ENCODE measurements around the gene SPRN.
"Not testable (repeated sequence)": the region's sequence is repeated elsewhere in the genome, so short reads cannot be mapped to it uniquely, and the experiment has no call there.

SPRN gene

GRCh38 chr10:133386951-133387350, 37.5 kb downstream of the SPRN start:
- DNase-seq (ENCODE audit: low read depth in 2 of 2): not testable (repeated sequence)

DNA sequence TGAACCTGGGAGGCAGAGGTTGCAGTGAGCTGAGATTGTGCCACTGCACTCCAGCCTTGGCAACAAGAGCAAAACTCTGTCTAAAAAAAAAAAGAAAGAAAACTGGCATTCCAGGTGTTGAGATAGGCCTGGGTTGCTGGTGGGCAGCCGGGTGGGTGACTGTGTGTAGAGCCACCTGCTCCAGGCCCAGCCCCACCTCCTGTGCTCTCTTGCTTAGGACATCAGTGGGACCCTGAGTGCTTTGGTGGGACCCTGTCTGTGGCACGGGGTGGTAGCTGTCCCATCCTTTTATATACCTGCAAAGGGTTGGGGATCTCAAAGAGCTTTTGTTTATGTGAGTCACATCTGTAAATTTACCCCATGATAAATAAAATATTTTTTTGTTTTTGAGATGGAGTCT, 39.2 kb downstream of the SPRN start:
- no peak for DNase-seq (ENCODE audit: low read depth in 2 of 2)

GRCh38 chr10:133384071-133384470, 40.4 kb downstream of the SPRN start:
- DNase-seq (ENCODE audit: low read depth in 2 of 2): no peak

GRCh38 chr10:133383551-133383950, 40.9 kb downstream of the SPRN start:
- no peak for DNase-seq (ENCODE audit: low read depth in 2 of 2)

- DNase-seq (ENCODE audit: low read depth in 2 of 2): no peak
Measured at GRCh38 chr10:133381036-133381435, 43.4 kb downstream of the SPRN start.

- no peak for DNase-seq (ENCODE audit: low read depth in 2 of 2)
Measured at GRCh38 chr10:133379801-133380666, 44.4 kb downstream of the SPRN start.

- DNase-seq (ENCODE audit: low read depth in 2 of 2): peak in 1 of 2 donors; percentile 46
Measured at GRCh38 chr10:133379152-133379800, 45.1 kb downstream of the SPRN start, which contains the start of gene PAOX. Gene PAOX, plus strand, starts transcription at chr10:133379262. Its CDS starts 55 bp downstream, at chr10:133379317.

DNA sequence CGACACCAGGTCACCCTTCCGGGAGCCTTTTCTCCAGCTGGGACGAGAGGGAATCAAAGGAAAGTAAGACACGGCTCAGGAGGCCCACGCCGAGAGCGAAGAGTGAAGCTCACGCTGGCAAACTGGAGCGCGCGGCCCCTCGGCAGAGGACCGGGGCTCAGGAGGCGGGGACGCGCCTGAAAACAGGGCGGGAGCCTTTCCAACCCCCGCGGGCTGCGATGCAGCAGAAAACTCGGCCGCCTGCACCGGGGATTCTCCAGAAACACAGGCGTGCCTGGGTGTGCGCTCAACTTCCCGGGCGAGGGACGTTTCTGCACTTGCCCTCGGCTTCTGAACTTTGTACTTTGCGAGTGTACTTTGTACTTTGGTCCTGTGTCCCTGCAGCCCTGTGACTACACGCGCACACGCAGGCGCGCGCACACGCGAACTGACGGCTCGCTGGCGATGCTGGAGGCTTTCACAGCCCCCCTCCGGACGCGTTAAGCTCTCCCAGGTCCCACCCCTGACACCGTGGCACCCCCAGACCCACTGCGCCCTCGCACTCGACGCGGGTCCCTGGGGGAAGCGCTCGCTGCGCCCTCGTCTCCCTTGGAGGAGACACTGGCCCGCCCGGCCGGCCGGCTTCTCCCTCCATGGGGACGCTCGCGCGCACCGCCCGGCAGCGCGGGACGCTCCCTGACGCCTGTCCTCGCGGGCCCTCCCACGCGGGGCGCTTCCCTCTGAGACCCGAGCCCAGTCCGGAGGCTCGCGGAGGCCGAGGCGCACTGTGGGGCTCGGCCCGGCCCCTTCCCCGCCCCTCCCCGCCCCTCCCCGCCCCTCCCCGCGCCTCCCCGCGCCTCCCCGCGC, 46.0 kb downstream of the SPRN start:
- peak in 1 of 2 donors; percentile 38 for DNase-seq (ENCODE audit: low read depth in 2 of 2)

DNA sequence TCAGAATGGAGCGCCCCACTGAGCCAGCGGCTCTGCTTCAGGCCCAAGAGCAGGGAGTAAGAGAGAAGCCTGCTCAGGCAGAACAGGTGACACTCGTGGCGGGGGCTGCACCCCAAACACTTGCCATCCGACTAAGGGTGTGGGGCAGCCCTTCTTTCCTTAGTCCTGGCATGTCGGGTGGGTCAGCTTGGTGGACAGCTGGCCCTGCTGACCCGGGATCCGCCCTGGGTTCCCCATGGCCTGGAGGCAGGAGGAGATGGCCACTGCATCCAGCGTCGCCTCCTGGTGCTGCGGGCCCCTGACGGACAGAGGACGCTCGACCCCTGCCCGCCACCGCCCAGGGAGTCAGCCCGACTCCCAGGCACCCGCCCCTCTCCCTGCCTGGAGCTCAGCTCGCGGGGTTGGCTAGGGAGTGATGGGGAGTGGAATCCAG, 46.6 kb downstream of the SPRN start:
- DNase-seq (ENCODE audit: low read depth in 2 of 2): no peak

DNA sequence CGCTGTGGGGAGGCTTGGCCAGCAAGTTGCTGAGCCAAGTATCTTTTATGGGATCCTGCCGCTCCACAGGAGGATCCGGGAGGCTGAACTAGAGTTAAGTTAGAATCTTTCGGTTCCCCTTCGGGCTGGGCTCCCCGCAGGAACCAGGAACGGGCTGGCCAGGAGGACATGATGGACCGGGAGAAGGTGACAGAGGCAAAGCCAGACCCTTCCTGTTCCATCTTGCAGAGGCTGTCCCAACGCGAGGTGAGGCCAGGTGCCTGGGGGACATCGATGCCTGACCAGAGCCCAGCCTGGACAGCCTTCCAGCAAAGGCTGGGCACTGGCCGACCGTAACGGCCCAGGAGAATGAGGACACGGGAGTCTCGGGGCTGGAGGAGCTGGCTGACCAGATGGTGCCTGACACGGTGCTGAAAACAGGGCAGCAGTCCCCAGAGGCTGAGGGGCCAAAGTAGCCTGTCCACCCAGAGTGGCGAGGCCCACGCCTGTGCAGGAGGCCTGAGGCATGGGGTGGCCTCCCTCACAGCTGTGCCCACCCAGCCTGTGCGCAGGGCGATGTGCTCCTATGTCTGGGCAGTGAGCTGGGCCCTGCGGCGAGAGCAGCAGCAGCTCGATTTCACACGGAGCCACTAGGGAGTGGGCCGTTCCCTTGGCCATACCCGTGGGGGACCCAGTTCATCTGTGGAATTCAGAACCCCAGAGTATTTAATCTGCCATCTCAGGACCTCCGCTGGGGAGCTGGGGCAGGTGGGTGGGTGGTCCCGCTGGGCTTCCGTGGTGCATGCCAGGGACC, 47.2 kb downstream of the SPRN start:
- DNase-seq (ENCODE audit: low read depth in 2 of 2): no peak

DNA sequence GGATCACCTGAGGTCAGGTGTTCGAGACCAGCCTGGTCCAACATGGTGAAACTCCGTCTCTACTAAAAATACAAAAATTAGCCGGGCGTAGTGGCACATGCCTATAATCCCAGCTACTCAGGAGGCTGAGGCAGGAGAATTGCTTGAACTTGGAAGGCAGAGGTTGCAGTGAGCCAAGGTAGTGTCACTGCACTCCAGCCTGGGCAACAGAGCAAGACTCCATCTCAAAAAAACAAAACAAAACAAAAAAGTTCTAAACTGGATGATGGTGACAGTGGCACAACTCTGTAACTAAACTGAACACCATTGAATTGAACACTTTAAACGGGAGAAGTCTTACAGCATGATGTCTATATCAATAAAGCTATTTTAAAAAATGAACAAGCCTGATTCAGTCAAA, 48.2 kb downstream of the SPRN start:
- DNase-seq (ENCODE audit: low read depth in 2 of 2): not testable (repeated sequence)

DNA sequence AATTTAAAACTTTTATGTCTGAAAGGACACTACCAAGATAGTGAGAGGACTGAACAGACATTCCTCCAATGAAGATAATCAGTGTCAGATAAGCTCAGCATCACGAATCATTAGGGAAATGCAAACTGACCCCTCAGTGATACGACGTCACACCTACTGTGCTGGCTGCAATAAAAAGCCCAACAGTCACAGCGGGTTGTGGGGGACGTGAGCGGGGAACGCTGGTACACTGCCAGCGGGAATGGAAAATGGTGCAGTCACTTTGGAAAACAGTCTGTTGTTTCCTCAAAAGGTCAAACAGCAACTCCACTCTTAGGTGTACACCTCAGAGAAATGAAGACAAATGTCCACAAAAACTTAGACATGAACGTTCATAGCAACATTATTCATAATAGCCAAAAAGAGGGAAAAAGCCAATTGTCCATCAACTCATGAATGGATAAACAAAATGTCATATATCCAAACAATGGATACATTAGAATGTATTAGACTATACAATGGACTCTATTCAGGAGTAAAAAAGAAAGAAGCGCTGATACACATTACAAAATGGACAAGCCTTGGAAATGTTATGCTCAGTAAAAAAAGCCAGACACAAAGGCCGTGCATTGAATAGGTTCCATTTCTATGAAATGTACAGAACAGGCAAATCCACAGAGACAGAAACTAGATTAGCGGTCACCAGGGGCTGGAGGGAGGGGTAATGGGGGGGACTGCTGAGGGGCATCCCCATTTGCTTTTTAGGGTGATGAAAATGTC, 48.9 kb downstream of the SPRN start:
- no peak for DNase-seq (ENCODE audit: low read depth in 2 of 2)

GRCh38 chr10:133373174-133374090, 51.0 kb downstream of the SPRN start, which contains the start of gene ECHS1:
Gene ECHS1, minus strand, starts transcription at chr10:133373354. Its CDS starts 21 bp downstream, at chr10:133373333.
- peak; percentile 92 to 93 for DNase-seq (ENCODE audit: low read depth in 2 of 2)

DNA sequence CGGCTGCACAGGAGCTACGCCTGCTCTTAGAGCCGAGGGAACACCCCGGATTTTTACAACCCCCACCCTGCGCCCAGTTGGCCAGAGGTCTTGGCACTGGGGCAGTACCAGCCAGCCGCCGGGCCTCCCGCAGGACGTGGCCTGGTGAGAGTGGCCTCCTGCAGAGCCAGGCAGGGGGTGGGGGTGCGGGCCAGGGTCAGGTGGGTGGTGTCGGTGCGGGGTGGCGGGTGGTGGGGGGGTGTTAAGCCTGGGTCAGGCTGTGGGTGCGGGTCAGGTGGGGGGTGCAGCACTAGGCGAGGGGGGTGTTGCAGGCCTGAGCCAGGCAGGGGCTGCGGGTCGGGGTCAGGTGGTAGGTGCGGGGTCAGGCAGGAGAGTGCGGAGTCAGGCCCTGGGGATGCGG, 51.9 kb downstream of the SPRN start:
- no peak for DNase-seq (ENCODE audit: low read depth in 2 of 2)

All from stimulated activated CD8-positive, alpha-beta memory T cell treated with anti-CD3 and anti-CD28 coated beads, Interleukin-15, amount 100 ng/mL, for 48 hours (primary cell).